HG02623 (cell line): ENCODE measurements around the gene NALCN.

ENCODE experiments used
- ATAC-seq: cut with Tn5 transposase; IDR thresholded peaks from one replicate; pipeline ENCODE4 v1.9.1; 2021; ENCODE audit warnings: moderate library complexity; ENCODE audit not compliant: unreplicated experiment

NALCN gene

DNA sequence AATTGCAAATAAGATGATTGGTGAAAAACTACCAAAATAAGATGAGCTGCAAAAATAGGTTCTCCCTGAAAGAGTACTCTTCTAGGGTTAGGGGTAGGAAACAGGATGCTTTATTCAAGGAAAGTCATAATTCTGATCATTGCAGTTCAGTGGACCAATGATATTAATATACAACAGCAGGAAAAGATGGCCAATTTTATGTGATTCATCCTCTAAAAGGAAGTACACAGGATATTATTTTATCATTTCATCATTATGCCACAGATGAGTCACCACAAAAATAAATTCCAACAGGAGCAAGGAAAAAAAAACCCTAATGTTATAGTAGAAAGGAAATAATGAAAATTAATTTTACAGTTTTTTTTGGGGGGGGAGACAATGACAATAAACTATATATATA lies 205.0 kb downstream of the NALCN start:
- ATAC-seq = no peak

DNA sequence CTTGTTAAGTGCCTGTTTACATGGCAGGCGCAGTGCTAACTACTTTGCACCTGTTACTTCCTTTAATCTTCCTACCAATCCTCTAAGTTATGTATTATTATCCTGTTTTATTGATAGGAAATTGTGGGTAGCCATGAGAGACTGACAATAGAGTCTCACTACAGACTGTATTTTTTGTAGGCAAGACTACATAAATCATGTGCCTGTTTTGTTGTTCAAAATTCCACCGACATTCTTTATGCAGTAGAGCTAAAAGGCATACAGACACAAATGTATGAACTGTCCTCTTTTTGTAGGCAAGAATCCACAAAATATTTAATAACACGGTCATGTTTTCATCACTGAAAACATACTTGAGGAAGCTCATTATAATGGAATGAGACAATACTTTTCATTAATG lies 205.5 kb downstream of the NALCN start:
- ATAC-seq = no peak

DNA sequence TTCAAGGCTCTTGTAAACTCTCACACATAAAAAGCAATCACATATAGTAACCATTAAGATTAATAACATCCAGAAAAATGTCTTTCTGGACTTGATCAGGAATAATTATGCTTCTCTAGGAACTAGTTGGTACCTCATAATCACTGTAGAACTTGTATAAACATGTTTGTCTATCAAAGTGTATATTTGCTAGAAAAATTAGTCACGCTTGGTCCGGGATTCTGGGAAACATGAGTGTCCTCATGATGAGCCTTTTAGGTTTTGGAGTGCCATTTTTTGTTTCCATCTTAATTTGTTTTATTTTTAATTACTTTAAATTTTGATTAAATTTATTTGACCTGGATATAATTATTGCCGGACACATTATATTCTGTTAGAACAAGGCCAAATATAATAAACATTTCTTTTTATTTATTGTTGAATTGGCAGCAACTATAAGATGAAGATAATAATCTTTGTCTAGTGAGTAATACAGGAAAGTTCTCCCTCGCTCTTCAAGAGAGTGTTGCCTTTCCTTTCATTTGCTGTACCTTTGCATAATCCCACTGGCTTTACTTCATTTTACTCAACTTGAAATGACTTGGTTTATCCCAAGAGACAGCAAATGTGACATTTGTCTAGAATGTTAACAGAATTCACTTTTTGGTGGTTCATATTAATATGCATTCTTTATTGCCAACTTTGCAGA lies 207.0 kb downstream of the NALCN start:
- no peak for ATAC-seq

DNA sequence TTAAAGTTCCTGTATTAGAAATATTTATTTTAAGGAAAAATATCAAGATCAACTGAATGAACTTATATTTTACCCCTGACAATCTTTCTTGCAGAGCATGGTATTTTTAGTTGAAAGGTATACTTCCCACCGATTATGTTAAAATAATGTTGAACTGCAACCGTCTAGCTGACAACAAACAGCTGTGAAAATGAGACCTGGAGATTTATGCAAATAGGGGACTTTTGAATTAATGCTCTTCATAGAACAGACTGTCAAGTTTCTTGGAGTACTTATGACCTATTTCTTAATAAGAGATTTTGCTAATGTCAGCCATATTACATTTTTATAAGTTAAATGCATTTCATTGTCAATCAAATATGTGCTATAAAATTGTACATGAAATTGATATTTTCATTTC lies 210.9 kb downstream of the NALCN start:
- no peak for ATAC-seq

DNA sequence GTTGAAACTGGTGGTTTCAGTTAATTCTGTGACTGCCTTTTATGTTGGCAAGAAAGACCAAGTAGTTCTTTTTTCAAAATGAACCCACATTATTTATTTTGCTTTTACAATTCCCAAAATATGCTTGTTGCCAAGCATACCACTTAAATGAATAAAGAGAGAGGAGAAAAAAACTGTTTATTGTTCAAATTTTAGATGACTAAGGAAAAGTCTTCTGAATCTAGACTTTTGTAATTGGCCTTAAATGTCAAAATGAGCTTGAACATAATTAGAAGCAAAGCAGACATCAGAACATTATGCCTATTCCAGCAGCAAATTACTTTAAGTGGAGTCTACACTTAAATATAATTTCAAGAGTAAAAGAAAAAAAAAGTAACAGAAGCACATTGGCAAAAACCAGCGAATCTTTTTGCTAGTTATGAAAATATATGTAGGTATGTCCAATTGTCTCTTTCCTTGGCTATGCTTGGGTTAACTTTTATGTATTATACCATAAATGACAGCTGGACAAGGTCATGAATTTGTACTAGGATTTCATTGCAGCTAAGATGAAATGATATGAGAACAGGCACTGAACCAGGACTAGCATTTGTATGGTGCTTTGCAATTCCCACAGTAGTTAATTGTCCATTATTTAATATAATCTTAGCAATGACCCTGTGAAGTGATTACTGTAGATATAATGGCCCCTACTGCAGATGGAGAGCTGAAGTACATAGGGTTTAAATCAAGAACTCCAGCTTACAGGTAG lies 211.9 kb downstream of the NALCN start:
- ATAC-seq = no peak

DNA sequence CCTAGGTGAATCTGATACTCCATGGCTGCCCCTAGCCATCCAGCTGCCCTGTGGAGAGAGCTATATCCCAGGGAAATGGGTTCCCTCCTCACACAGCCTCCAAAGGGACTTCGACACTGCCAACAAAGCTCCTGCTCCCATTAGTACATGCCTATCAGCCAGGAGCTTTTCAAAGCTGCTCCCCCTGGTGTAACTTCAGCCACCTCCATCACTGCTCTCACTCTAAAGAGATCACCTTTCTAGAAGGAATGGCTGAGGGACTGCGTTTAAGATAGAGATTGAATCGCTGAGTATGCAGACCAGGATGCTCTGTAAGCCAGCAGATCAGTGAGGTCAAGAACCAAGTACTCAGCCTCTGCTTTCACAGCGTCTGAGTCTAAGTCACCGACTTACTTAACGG lies 213.7 kb downstream of the NALCN start:
- no peak for ATAC-seq

DNA sequence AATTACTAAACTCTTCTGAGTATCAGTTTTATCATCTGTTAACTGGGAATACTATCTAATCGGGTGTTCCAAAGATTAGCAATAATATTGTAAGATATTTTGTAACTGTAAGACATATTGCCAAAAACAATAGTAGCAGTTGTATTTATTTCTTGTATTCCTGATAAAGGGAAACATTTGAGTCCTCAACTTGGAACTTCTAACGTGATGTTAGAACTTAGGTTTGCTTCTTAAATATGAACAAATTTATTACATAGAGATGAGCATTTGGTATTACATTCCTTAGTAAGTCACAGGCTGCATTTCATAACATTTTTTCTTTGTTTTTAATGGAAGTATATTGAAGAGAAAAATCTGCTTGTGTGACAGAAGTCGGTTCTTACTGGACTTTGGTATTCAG lies 225.3 kb downstream of the NALCN start:
- ATAC-seq = no peak

DNA sequence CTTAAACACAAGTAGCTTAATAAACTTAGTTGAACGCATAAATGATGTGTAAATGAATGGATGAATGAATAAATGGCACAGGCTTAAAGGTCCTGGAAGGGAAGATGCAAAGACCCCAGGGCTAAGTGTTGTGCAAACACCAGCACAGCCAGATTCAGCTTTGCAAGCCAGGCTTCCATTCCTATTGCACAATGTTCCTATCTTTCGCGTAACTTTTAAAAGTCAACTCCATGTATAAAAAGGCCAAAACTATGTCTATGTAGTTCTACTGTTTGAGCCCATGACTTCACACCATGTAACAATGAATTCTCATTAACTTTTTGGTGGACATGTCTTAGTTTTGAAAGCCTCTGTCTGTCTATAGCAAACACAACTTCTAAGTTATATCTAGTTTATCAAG lies 226.0 kb downstream of the NALCN start:
- no peak for ATAC-seq

DNA sequence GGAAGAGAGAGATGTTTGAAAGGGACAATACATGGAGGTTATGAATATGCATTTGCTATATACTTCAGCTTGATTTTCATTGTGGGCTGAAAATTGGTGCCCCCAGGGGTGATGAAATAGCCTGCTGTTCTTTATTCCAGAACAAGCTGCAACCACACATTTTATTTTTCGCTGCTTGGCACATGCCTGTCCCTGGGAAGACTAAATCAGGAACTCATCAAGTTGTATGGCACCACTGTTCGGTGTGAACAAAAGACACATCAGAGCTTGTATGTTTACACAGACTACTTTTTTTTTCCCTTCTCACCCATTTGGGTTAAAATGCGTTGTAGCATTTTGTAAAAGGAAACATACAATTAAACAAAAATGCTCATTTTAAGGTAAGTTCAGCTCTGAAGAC lies 230.7 kb downstream of the NALCN start:
- no peak for ATAC-seq

DNA sequence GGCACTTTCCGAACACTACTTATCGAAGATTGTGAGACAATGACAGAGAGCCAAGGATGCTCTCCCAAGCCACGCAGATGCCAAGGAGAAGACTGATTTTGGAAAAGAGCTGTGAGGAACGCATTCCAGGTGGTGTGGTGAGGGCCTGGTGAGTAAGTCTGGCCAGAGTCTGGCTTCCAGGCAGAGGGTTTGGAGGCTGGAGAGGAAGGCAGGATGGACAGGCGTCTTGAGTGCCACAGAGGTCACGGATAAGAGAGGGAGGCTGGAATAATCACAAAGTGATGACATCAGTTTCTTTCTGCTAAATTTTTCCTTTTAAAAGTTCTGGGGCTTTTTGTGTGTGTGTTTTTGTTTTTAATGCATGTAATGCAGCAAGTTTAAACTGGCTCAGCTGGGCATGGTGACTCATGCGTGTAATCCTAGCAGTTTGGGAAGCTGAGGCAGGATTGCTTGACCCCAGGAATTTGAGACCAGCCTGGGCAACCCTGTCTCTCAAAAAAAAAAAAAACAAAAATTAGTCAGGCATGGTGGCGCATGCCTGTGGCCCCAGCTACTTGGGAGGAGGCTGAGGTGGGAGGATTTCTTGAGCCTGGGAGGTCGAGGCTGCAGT lies 235.1 kb downstream of the NALCN start:
- ATAC-seq = no peak

DNA sequence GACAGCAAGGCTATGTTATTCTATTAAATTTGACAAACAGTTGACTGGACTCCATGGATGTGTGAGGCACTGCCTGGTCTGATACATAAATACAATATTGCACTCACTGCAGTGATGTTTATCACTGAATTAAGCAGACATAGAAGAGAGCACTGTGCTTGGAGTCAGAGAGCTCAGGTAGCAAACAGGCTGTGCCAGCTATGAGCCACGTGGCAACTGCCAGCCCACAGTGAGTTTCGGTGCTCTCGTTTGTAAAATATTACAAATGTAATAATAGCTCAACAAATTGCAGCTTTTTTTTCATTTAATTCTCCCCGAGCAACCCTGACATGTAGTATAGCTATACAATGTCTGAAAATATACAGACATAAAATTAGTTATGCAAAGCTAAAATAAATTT lies 237.3 kb downstream of the NALCN start:
- ATAC-seq = no peak

DNA sequence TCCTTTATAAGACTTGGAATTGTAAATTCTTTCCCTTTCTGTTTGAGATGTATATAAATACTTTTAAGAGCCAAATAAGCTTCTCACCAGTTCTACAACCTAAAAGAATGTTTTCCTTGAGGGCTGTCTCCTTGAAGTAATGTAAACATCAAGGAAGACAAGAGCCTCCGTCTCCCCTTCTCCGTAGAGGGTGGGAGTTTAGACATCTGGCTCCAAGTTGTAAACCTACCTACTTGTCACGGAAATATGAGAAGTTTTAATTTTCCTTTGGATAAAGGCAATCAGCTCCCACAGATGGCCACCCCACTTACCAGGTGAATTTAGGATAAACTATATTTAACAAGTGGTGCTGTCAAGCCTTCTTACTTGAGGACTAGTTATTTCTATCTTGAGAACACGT lies 237.9 kb downstream of the NALCN start:
- ATAC-seq = no peak

DNA sequence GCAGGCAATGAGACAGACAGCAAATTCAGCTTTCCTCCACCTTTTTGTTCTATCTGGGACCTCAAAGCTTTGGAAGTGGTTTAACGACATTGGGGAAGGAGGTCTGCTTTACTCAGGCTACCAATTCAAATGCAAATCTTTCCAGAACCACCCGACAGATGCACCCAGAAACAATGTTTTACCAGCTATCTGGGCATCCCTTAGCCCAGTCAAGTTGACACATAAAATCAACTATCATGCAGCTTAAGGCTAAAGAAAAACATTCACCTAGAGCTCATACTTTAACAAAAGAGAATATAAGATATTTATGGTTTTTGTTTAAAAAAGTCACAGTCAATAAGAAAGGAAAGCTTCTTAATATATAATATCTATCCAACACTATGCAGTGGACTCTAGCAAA lies 246.0 kb downstream of the NALCN start:
- ATAC-seq = no peak

DNA sequence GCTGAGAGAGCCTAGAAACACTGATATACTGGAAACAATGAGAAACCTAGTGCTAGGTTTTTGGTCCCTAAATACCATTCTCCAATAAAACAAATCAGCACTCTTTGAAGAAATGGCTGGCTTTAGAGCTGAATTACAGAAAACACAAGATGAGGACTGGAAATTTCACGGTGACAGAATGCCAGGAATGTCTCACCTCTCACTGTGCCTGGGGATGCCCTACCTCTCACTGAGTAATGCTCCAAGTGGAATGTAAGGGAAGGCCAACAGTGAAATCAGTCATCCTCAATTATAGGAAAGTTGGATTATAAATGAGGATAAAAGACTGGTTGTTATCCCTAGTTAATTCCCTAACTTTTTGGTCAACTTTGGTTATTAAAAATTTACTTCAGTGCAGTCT lies 259.0 kb downstream of the NALCN start:
- ATAC-seq = no peak

DNA sequence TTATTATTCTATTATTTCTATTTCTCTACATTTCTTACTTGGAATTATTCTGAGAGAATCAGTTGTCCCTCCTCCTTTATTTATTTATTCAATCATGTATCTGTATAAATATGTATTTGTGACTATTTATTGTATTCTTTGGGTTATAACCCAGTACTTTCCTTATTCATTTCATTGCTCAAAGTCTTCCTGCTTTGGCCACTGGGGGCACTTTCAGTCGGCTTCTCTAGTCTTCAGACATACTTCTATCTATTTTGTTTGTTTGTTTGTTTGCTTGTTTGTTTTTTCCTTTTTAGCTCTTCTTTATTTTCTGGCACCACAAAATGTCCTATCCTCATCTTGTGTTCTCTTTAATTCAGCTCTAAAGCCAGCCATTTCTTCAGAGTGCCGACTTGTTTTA lies 260.4 kb downstream of the NALCN start:
- ATAC-seq = no peak

DNA sequence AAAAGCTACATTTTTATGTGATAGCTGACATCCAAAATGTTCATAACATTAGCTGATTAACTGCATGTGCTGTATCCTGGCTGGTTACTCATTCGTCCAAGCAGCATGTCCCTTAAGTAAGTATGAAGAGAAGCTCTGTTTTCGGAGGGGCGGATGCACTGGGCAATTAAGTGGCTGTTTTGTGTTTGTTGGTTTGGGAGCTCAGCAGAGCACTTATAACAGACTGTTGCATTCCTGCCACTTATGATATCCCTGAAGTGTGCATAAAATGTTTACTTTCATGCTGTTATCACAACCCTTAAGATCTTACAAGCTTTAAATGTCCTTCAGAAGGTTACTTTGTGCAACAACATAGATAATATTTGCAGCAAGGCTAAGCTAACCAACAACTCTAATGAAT lies 264.1 kb downstream of the NALCN start:
- no peak for ATAC-seq

DNA sequence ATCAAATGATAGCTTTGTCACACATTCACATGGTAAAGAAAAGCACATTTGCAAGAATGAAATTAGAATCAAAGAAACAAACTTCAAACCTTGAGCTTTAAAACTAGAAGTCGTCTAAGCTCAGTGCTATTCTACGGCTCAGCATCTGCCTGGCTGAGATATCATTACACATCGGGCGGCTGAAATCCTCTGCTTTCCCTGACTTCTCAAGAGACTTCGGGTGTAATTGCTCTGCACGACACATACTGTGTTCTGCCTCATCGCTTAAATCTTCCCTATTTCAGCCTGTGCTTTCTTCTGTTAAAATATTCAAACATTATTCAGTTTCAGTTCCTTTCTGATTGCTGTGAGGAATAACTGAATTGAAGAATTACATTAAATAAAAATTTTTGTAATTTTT lies 265.3 kb downstream of the NALCN start:
- ATAC-seq = no peak

DNA sequence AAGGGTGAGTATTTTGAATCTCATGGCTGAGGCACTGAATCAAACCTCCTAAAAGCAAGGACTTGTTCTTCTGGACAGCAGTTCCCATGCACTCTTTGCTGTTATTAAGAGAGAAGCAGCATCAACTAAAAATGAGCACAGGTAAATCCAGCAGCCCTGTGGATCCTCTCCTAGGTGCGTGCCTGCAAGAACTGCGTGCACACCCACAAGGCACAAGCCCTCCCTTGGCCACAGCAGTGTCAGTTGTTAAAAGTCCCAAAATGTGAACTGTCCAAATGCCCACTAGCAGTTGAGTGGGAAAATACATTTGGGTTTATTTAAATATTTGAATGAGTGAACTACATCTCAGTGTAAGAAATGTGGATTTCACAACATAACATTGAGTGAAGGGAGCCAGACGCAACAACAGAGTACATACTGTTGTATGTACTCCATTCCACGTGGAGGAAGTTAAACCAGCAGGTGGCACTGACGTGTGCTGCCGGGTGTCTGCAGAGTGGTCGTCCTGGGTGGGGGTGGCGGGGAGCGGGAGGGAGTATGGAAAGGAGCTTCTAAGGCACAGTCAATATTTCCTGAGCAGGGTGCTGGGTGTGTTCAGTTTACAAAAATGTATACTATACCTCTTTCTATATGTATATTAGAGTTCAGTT lies 266.4 kb downstream of the NALCN start:
- ATAC-seq = no peak

DNA sequence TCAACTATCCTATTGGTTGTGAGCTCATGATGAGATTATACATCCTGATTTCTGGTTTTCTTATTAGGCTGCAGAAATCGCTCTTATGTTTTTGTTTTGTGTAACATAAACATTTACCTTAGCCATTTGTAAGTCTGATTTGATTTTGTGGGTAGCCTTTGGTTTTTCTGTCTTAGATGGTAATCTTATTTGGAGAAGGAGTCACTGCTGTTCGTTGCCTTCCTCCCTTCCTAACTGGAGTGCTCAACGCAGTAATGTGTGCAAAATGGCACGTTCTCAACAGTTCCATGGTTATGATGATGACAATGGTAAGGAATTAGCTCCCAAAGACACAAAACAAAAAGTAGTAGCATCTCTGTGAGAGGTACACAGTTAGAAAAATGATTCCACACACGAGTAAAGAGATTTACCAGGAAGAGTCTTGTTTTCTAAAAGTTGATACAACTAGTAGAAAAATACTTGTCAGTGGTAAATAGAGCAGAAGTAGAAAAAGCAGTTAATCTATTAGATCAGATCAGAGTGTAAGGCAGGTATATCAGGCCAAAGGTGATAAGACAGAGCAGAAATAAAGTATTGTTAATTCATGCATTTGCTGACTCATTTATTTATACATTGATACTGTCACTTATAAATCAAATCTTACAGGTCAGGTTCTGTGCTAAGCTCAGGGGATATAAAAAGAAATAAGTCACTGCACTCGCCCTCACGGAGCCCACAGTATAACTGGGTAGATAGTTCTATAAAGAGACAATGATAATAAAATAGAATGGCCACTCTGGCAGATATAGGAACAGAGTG lies 270.0 kb downstream of the NALCN start:
- no peak for ATAC-seq

DNA sequence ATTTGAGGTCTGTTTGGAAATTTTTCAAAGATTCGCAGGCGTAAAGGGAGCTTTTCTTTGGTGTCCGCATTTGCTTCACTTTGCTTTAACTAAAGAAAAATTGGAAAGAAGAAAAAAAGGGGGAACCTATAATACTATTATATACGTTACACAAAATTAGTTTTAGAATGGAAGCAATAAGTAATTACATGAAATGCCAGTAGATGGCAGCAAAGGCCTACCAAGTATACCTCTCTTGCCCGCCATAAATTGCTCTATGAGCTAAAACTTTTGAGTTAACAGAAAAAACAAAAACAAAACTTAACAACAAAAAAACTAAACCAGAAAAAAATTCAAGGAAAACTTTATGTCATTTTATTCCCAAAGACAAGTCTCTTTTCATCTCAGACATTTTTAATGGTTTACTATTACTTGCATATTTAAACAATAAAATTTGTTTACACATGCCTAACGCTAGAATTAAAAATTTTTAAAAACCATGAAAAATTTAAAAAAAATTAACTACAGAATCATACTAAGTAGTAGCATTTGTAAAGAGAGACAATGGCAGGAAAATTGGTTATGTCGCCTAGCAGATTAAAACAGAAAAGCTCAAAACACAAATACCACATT lies 271.4 kb downstream of the NALCN start:
- ATAC-seq = peak; percentile 72

DNA sequence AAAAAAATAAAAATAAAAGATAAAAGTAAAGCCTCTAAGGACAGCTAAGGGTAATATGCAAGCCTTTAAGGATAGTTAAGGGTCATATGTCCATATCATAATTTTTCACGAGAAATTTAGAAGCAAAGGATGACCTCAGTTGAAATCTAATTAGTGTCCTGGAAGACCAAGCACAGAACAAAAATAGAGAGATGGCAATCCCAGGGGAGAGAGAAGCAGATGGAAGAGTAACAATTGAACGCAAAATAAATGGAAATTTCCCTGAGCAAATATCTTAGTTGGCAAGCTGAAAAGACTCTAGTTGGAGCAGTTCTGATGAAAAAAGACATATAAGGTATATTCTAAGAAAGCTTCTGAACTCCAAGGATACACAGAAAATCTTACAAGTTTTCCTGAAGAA lies 275.4 kb downstream of the NALCN start:
- ATAC-seq = no peak
